Stimulated activated CD4-positive, alpha-beta T cell treated with anti-CD3 and anti-CD28 coated beads, Interleukin-1b, Interleukin-23, amount 100 ng/mL, for 24 hours (primary cell): ENCODE measurements around the gene MAP3K3.
"Not testable (repeated sequence)": the region's sequence is repeated elsewhere in the genome, so short reads cannot be mapped to it uniquely, and the experiment has no call there.

Experiments
- DNase-seq, 4 experiments: peaks; one replicate each; pipeline ENCODE4 v3.0.0-alpha.2; 2020; ENCODE audit warnings: low read depth in 4 of 4, low spot score in 1 of 4

The MAP3K3 gene

GRCh38 chr17:63704836-63705235, 82.6 kb downstream of the MAP3K3 start:
- no peak for DNase-seq

DNA sequence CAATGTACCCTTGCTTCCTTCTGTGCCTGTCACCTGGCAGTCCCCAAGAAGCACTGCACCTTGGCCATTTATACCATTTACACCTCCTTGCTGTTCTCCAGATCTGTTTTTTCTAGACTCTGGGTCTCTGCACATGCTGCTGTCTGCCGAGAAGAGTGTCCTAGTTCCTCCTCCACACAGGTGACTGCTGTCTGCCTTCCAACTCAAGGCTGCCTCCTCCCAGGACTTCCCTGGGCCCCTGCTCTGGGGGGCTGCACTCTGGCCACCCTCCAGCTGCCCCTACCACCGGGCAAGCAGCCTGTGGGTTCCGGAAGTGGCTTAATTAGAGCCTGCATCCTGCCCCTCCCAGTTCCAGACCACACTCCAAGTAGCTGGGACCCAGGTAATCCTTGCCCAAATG, 83.4 kb downstream of the MAP3K3 start:
- DNase-seq, result no peak

DNA sequence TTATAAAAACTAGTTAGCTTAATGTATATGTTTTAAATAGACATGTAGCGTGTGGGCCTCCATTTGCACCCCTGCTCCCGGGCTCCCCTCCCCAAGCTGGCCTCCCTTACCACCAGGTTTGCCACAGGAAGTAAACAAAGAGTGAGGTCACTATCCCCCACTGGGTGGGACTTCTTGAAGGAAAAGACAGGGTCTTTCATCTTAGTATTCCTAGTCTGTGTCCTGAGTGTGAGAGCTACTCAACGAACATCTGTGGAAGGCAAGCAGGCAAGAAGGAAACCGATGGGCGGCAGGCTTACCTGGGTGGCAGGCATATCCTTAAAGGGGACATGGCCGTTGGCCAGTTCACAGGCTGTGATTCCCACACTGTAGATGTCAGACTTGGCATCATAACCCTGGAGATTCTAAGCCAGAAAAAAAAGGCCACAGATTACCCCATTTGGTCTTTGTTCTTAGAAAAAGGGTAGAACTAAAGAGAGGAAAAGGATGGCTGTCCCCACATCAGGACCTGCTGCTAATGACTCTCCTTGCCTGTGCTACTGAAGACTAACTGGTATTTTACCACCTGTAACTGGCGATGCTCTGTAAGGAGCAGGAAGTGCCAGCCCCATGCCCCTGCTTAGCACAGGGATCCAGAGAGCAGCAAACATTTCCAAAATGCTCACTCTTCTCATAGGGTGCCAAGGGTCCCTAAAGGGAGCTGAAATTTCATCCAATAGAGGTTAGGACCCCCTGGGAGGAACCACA, 84.3 kb downstream of the MAP3K3 start:
- DNase-seq, result no peak

DNA sequence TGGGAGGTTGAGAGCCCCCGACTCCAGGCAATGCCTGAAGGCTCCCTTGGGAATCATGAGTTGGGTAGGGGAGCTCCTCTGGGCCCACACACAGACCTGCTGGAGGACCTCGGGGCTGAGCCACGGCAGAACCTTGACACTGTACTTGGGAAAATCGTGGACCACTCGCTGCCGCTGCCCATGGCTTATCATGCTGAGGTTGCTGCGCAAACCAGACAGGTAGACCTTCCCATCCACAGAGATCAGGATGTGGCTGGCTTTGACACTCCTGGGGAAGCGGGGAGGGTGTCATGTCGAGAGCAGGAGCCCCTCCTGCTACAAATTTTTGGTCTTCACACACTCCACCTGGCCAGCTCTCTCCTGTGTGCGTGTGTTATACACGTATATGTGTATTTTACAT, 84.9 kb downstream of the MAP3K3 start:
- no peak for DNase-seq

DNA sequence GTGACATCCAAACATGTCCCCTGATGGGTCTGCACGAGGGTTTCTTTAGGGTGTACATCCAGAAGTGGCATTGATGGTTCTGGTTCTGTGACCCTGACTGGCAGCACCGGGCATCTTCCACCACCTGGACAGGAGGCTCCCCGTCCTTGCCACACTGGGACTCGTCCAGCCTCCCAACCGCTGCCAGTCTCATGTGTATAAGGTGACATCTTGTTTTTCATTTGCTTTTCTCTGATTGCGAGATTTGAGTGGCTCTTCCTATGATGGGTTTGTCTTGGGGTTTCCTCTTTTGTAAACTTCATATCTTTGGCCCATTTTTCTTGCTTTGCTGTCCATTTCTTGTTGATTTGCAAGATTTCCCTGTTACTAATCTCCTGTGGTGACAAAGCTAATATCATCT, 86.9 kb downstream of the MAP3K3 start:
- no peak for DNase-seq

GRCh38 chr17:63714550-63715277, 92.5 kb downstream of the MAP3K3 start:
- DNase-seq, result no peak

- no peak for DNase-seq
These were observed 94.2 kb downstream of the MAP3K3 start for GRCh38 chr17:63716426-63716825.

- DNase-seq, result no peak
These were observed 96.8 kb downstream of the MAP3K3 start for GRCh38 chr17:63718988-63719387.

DNA sequence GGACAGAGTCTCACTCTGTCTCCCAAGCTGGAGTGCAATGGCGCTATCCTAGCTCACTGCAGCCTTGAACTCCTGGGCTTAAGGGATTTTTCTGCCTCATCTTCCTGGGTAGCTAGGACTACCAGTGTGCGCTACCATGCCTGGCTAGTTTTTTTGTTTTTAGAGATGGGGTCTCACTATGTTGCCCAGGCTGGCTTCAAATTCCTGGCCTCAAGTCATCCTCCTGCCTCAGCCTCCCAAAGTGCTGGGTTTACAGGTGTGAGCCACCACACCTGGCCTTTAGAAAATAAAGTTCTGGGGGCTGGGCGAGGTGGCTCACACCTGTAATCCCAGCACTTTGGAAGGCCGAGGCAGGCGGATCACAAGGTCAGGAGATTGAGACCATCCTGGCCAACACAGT, 98.0 kb downstream of the MAP3K3 start:
- DNase-seq, result not testable (repeated sequence)

GRCh38 chr17:63722403-63722802, 100.2 kb downstream of the MAP3K3 start:
- no peak for DNase-seq

DNA sequence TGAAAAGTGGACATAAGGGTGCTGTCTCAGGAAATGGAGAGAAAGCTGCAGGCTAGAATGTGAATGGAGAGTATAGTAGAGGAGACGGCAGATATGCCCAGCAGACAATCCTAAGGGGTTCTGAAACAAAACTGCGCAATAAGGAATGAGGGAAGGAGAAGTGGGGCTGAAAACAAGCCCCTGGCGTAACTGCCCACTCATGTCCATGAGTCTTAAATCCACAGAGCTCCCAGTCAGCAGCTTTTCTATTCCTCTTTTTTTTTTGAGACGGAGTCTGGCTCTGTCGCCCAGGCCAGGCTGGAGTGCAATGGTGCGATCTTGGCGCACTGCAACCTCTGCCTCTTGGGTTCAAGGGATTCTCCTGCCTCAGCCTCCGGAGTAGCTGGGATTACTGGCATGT, 113.5 kb downstream of the MAP3K3 start:
- DNase-seq, result no peak

DNA sequence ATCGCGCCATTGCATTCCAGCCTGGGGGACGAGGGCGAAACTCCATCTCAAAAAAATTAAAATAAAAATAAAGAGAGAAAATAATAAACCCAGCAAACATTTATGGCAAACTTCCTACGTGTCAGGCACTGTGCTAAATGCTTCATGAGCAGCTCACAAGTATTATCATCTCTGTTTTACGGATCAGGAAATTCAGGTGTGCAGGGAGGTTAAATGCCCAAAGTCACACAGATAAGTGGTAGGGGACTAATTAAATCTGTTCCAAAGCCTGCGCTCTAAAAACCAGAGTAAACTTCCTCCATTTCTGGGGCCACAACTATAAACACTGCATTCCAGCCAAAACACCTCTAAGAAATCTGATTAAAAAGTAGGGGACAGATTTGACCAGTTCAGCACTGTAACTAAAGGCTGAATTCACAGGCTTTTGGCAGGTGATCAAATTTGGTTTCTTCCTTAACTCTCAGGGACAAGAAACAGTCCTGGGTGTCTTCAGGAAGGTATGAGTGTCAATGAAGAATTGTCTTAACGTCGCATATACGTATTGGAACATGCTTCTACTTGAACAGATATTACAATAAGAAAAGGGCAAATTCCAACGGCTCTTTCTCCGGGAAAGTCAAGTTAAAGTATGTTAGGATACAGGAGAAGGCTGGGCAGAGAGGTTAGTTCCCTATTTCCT, 118.4 kb downstream of the MAP3K3 start:
- no peak for DNase-seq

- DNase-seq, result peak in 1 of 4 experiments; percentile 33
These were observed 118.9 kb downstream of the MAP3K3 start for GRCh38 chr17:63741143-63741407.

- peak; percentile 95 to 99 (median 97) for DNase-seq
These were observed 119.4 kb downstream of the MAP3K3 start, which contains the start of gene STRADA for GRCh38 chr17:63741408-63742173. Gene STRADA (minus strand): TSS chr17:63741799. CDS start chr17:63728369, 13,430 bp downstream.
